22Rv1 (cell line): ENCODE data around the gene TBC1D1.

Experiments used
- CTCF ChIP-seq: fragments of 450-650 bp; IDR thresholded peaks from 2 replicates; pipeline ENCODE4 v1.5.1; 2017; ENCODE audit warnings: mild to moderate bottlenecking
- ZFX ChIP-seq: fragments of 450-650 bp; IDR thresholded peaks from 2 replicates; pipeline ENCODE4 v1.6.1; 2017; ENCODE audit warnings: antibody characterized with exemption, borderline replicate concordance

GRCh38 chr4:38164346-38164745, 273.5 kb downstream of the TBC1D1 start:
- TF ChIP-seq CTCF (no peak), ZFX (no peak)
